Testis (tissue), 3 donors: ENCODE results near the gene PLCB2. TPM values are rescaled to one million over a fixed set of nuclear protein-coding genes. Genes with fewer than 3 reads are reported as not detected.
A peak's percentile ranks its signal among the peaks of the same experiment; 100 is the strongest.

Experiments used
- DNase-seq: peaks from one replicate; pipeline ENCODE4 v3.0.0-alpha.2; 2019
- H3K27ac ChIP-seq, 2 donors: fragments of 200-600 bp; sonication (generic); one replicate each; pipeline ENCODE4 v1.5.1; 2019
- H3K27me3 ChIP-seq: fragments of 200-600 bp; sonication (generic); one replicate; pipeline ENCODE4 v1.5.1; 2019
- H3K36me3 ChIP-seq: fragments of 200-600 bp; sonication (generic); one replicate; pipeline ENCODE4 v1.5.1; 2017; ENCODE audit warnings: low read depth; ENCODE audit errors: missing control alignments
- H3K4me1 ChIP-seq: fragments of 200-600 bp; sonication (generic); one replicate; pipeline ENCODE4 v1.5.1; 2019
- H3K4me3 ChIP-seq, 2 donors: fragments of 200-600 bp; sonication (generic); one replicate each; pipeline ENCODE4 v1.5.1; 2017 to 2019
- H3K9me3 ChIP-seq: fragments of 200-600 bp; sonication (generic); one replicate; pipeline ENCODE4 v1.5.1; 2017
- CTCF ChIP-seq, 3 experiments: fragments of 450-650 bp in 2 of 3; fragments of 200-600 bp in 1 of 3; sonication (generic) in 1 of 3; IDR thresholded peaks; one replicate each; pipeline ENCODE4 v1.5.1; 2016 to 2019; ENCODE audit warnings: antibody characterized with exemption in 3 of 3, mild to moderate bottlenecking in 2 of 3, moderate library complexity in 1 of 3
- POLR2A ChIP-seq: fragments of 450-650 bp; IDR thresholded peaks from one replicate; pipeline ENCODE4 v1.6.1; 2017; ENCODE audit warnings: antibody characterized with exemption, mild to moderate bottlenecking, moderate library complexity
- WGBS, 2 donors: methylation state at CpG; one replicate each; pipeline ENCODE4 v1.1.5; 2018; 5-methylcytosine and 5-hydroxymethylcytosine counted together
- intact Hi-C: fragments of 100-400 bp; cut with DNase I; formaldehyde crosslinking; loops from one replicate; pipeline ENCODE4 v1.15.1; 2023; ENCODE audit warnings: low total_unique reads
- polyA plus RNA-seq: library from polyadenylated mRNA; stranded (reverse); fragments of 350-450 nt; fragmentation: Illumina TruSeq; extraction: RNeasy Lipid Tissue Mini Kit (QIAGEN cat#74804); gene quantifications from one replicate; pipeline ENCODE4 v1.2.3, GENCODE V29; 2014; ENCODE audit warnings: low read depth, low replicate concordance; ENCODE audit not compliant: insufficient read depth
- total RNA-seq, 2 donors: library from RNA; depleted of rRNA; stranded (reverse); fragments of >200 nt; gene quantifications; one replicate each; pipeline ENCODE4 v1.2.3, GENCODE V29; 2016

The PLCB2 gene
- total and polyA plus RNA-seq, 3 donors from 2014 or later, result 8.8 to 13.6 (median 9.7) TPM

GRCh38 chr15:40275523-40275922 is 32.2 kb downstream of the PLCB2 start:
- Histone ChIP-seq H3K27ac (peak overlapping the region; percentile 31 to 33), H3K27me3 (no peaks in the 10 kb centered on the region), H3K36me3 (no peaks in the 10 kb centered on the region), H3K4me3 (no peak overlapping the region), H3K4me1 (peaks cover 50% of the 10 kb centered on the region), H3K9me3 (no peaks in the 10 kb centered on the region)
- WGBS, 2 donors, result 78% methylated on average over 5 of the region's 5 CpGs
- no peak for DNase-seq
- TF ChIP-seq CTCF (IDR thresholded peaks at IDR 0.05), result no peak
- no peak for TF ChIP-seq POLR2A
- intact Hi-C loops, result no loop called here

- intact Hi-C loops, result loop anchor here (5.0 kb wide), 2 partner anchors 57 to 232 kb away; no protein-coding TSS in a partner anchor
- peak overlapping the region in 1 of 2 donors; percentile 59 for H3K27ac ChIP-seq
- WGBS, 2 donors, result 43 to 49% methylated on average over 20 to 23 of the region's 26 CpGs
- no peaks in the 10 kb centered on the region for H3K36me3 ChIP-seq
- H3K27me3 ChIP-seq, result no peaks in the 10 kb centered on the region
- peaks cover 58% of the 10 kb centered on the region for H3K4me1 ChIP-seq
- peak; percentile 100 for TF ChIP-seq CTCF (IDR thresholded peaks at IDR 0.05)
- no peak for TF ChIP-seq POLR2A
- H3K4me3 ChIP-seq, result no peak overlapping the region
- DNase-seq, result peak; percentile 90
- H3K9me3 ChIP-seq, result no peaks in the 10 kb centered on the region
Measured at GRCh38 chr15:40274350-40275274, 33.1 kb downstream of the PLCB2 start.

GRCh38 chr15:40273428-40273827 is 34.3 kb downstream of the PLCB2 start:
- H3K4me3 ChIP-seq, result no peak overlapping the region
- no peak for DNase-seq
- no peaks in the 10 kb centered on the region for H3K36me3 ChIP-seq
- H3K9me3 ChIP-seq, result no peaks in the 10 kb centered on the region
- WGBS, 2 donors, result 77 to 89% methylated on average over 7 to 9 of the region's 9 CpGs
- H3K27me3 ChIP-seq, result no peaks in the 10 kb centered on the region
- TF ChIP-seq POLR2A (no peak), CTCF (IDR thresholded peaks at IDR 0.05) (no peak)
- H3K27ac ChIP-seq, result peak overlapping the region in 1 of 2 donors; percentile 57
- peaks cover 48% of the 10 kb centered on the region for H3K4me1 ChIP-seq
- intact Hi-C loops, result loop anchor here (5.0 kb wide), 2 partner anchors 56 to 231 kb away; no protein-coding TSS in a partner anchor

GRCh38 chr15:40272485-40273056 is 35.2 kb downstream of the PLCB2 start:
- DNase-seq, result peak; percentile 55
- H3K9me3 ChIP-seq, result no peaks in the 10 kb centered on the region
- H3K27me3 ChIP-seq, result no peaks in the 10 kb centered on the region
- no peaks in the 10 kb centered on the region for H3K36me3 ChIP-seq
- H3K4me3 ChIP-seq, result no peak overlapping the region
- H3K27ac ChIP-seq, result no peak overlapping the region
- intact Hi-C loops, result loop anchor here (5.0 kb wide), 2 partner anchors 55 to 230 kb away; no protein-coding TSS in a partner anchor
- peaks cover 40% of the 10 kb centered on the region for H3K4me1 ChIP-seq
- TF ChIP-seq CTCF (IDR thresholded peaks at IDR 0.05) (no peak), POLR2A (no peak)
- 81 to 89% methylated on average over 12 to 19 of the region's 20 CpGs for WGBS, 2 donors
